ENCODE measurements around the gene AMD1.
"Not testable (repeated sequence)": the region's sequence is repeated elsewhere in the genome, so short reads cannot be mapped to it uniquely, and the experiment has no call there.

The AMD1 gene

GRCh38 chr6:110873981-110874879, at the start of gene AMD1:
Gene AMD1, plus strand, starts transcription at chr6:110874785. Its CDS starts 321 bp downstream, at chr6:110875106.
- peak; percentile 98 for DNase-seq (ENCODE audit: low spot score)

DNA sequence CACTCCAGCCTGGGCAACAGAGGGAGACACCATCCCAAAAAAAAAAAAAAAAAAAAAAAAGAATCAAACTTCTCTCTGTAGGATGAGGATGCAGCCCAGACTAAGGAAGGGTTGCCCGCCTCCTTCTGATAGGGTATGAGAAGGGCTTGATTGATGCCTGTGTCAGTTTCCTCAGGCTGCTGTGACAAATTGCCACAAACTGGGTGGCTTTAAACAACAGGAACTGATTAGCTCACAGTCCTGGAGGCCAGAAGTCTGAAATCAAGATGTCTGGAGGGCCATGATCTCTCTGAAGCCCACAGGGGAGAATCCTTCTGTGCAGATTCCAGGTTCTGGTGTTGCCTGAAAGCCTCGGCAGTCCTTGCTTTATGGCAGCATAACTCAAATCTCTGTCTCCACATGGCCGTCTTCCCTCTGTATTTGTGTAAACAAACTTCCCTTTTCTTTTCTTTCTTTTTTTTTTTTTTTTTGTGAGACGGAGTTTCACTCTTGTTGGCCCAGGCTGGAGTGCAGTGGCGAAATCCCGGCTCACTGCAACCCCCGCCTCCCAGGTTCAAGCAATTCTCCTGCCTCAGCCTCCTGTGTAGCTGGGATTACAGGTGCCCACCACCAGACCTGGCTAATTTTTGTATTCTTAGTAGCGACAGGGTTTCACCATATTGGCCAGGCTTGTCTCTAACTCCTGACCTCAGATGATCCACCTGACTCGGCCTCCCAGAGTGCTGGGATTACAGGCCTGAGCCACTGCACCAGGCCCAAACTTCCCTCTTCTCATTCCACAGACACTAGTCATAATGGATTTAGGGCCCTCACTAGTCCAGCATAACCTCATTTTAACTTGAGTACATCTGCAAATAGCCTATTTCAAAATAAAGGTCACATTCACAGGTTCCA, 48.1 kb upstream of the AMD1 start:
- DNase-seq (ENCODE audit: low spot score) = no peak

DNA sequence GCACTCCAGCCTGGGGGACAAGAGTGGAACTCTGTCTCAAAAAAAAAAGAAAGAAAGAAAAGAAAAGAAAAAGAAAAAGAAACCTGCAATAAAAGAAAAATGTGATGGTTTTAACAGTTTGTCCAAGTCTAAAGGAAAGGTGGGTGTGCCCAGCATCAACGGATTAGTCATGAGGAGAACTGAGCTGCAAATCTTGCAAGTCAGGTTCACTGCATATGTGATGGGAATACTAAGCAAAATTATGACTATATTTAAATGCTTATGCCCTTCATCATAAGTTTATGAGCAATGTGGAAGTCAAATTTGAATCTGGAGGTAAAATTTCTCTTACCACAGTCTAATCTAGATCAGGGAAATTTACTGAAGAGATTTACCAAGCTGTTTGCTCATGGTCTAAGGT, 46.2 kb upstream of the AMD1 start:
- DNase-seq (ENCODE audit: low spot score) = no peak

- DNase-seq (ENCODE audit: low spot score) = no peak
These were observed 43.2 kb upstream of the AMD1 start for GRCh38 chr6:110831405-110831804.

GRCh38 chr6:110833831-110834230, 40.8 kb upstream of the AMD1 start:
- DNase-seq (ENCODE audit: low spot score) = no peak

GRCh38 chr6:110835751-110836150, 38.8 kb upstream of the AMD1 start:
- DNase-seq (ENCODE audit: low spot score) = not testable (repeated sequence)

GRCh38 chr6:110841266-110841665, 33.3 kb upstream of the AMD1 start:
- DNase-seq (ENCODE audit: low spot score) = no peak

GRCh38 chr6:110849781-110850180, 24.8 kb upstream of the AMD1 start:
- no peak for DNase-seq (ENCODE audit: low spot score)

DNA sequence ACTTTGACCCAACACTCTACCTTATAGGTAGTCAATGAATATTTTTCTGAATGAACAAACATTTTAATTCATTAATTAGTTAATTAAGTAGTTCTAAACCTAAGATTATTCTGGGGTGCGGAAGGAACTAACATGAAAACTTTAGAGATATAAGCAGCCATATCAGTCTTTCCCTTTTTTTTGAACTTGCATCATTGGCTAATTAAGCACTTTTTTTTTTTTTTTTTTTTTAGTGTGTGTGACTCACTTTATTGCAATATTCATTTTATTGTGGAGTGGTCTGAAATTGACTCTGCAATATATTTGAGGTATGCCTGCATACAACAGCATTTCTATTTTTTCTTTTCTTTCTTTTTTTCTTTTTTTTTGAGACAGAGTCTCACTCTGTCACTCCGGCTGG, 21.8 kb upstream of the AMD1 start:
- no peak for DNase-seq (ENCODE audit: low spot score)

DNA sequence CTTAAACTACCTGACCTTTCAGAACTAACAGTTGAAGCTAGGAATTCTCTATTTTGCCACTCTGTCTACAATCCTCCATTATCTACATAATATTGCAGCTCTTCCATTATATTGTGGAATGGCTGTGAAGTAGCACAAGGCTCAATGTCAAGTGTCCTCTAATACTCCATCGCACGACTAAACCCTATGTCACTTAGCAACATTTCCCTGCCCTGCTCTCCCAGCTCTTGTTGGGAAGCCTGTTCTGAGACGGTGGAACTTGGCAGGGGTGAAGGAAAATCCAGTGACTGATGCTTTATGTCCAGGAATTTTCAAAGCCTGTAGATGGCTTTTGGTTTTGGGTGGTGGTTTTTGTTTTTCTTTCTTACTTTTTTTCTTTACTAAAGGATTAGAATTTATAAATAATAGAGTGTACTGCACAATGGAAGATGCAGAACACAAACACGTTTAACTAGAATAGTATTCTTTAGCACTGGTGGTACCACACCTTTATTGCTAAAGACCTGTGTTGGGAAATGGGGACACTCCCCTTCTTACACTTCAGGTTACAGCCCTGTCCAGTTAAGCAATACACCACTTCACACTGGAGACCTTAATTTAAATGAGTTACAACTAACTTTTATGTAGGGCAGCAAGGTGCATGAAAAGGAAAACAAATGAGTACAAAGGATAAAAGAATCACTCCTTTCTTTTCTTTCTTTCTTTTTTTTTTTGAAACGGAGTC, 20.7 kb upstream of the AMD1 start:
- no peak for DNase-seq (ENCODE audit: low spot score)

DNA sequence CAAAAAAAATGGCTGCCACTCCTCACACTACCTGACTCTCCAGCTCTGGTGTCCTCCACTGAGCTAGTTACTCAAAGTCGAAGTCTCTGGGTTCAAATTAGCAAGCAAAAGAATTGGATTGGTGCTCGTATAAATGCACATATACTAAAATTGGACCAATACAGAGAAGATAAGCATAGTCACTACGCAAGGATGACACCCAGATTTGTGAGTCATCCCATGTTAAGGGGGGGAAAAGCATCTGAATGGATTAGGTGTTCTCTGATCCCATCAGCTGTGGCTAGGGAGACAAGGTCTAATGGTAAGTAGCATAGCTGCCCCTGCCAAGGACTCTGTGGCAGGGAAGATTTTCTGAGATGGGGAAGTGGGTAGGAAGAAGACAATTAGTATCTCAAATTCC, 18.3 kb upstream of the AMD1 start:
- DNase-seq (ENCODE audit: low spot score) = no peak

DNA sequence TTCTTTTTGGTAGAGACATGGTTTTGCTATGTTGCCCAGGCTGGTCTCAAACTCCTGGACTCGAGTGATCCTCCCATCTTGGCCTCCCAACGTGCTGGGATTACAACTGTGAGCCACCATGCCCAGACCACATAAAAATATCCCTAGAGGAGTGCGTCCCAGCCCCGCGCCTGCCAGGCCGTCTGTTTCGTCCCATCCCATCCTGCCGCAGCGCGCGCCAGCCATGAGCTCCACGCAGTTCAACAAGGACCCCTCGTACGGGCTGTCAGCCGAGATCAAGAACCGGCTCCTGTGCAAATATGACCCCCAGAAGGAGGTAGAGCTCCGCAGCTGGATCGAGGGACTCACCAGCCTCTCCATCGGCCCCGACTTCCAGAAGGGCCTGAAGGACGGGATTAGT, 16.6 kb upstream of the AMD1 start:
- no peak for DNase-seq (ENCODE audit: low spot score)

GRCh38 chr6:110858562-110859214, 15.9 kb upstream of the AMD1 start:
- DNase-seq (ENCODE audit: low spot score) = no peak

DNA sequence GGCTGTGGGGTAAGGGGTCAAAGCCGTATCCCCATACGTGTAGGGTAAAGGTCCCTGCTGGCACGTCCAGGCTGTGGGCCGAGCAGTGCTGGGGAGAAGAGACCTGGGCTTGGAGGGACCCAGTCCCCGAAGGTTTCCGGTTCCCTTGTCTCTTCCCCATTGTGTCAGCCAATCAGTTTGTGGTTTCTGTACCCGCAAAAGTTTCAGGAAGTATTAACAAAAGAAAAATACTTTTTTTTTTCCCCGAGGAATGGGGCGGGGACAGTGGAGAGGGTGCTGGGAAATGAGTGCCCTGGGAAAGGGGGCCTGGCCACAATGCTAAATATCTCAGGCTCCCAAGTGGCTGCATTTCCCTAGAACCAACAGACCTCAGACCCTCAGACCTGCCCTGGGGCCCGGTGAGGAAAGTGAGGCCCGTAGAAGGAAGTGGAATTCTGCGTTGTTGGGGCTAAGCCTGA, 15.2 kb upstream of the AMD1 start:
- no peak for DNase-seq (ENCODE audit: low spot score)

DNA sequence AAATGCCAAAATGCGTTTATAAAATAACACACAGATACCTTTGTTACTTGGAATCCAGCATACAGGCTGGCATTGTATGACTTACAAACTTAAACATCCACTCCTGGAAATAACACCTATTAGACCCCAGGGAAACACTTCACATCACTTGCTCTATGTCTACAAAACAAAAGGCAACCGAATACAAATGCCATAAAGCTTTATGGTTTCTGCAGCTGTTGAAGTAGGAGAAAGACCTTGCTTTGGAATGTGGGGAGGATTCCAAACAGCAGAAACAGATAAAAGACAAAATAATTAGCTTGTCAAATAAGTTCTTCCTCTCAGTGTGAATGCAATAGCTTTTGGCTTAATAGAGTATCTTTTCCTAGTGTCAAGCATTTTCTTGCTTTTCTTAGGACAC, 9.8 kb upstream of the AMD1 start:
- DNase-seq (ENCODE audit: low spot score) = no peak

DNA sequence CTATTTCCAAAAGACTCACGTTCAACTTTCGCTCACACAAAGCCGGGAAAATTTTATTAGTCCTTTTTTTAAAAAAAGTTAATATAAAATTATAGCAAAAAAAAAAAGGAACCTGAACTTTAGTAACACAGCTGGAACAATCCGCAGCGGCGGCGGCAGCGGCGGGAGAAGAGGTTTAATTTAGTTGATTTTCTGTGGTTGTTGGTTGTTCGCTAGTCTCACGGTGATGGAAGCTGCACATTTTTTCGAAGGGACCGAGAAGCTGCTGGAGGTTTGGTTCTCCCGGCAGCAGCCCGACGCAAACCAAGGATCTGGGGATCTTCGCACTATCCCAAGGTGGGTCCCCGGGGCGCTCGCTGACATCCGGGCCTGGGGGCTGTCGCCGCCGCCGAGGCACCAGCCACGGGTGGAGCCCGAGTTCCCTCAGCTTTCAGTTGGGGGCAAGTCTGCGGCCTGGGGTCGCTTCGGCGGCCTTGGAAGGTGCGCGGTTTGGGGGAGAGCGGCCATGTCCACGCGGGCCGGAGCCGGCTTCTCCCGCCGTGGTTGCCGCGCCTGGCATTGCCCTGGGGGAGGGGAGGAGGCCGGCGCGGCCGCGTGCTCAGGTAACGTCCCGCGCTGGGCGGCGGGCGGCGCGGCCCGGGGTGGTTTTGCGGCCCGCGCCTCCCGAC, 429 bp downstream of the AMD1 start:
- peak; percentile 65 for DNase-seq (ENCODE audit: low spot score)

DNA sequence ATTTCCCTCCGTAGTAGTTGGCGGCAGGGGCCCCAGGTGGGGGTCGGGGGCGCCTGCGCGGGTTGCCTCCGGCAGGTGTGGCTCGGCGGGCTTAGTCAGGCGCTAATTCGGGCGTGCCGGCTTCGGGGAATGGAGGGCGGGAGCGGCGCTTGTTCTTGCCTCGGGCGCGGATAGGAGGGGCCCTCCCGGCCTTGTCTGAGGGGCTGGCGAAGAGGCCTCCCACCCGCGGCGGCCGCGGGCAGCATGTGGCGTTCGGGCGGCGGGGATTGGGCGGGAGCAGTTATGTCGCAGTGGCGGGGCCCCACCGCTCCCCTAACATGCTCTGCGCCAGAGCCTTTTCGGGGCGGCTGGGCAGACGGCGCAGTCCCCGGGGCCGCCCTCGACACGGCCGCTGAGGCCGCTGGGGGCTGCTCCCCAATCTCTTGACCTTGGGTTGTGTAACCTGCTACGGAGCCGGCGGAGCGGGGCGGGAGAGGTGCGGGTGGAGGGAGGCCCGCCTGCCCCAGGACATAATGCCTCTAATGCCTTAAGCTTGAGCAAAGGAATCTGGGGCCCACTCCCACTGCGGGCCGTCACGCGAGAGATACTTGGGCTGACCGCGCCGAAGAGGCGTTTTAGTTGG, 1.1 kb downstream of the AMD1 start:
- peak; percentile 62 for DNase-seq (ENCODE audit: low spot score)

DNA sequence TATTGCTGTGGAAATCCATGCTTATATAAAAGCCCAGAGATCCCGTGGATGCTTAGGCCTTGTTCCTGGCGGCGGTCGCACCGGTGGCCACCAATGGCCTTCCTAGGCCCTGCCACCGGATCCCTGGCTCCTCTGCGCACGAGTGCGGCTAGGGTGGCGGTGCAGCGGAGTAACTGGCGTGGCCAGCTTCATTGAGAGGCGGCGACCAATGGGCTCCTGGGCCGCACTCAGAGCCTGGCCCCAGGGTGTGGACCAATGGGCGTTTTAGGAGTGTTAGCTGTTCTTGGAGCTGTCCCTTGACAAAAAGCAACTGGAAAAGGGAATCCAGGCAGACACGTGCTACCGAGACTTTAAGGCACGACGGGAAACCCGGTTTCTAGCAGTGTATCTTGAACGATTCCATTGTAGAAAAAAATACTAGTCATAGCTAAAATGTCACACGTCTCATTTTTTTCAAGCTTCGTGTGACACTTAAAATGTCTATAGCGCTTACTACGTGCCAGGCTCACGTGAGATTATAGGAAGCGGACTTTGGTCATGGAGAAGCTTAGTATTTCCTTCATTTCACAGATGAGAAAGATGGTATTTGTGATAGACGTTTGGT, 1.7 kb downstream of the AMD1 start:
- peak; percentile 85 for DNase-seq (ENCODE audit: low spot score)

DNA sequence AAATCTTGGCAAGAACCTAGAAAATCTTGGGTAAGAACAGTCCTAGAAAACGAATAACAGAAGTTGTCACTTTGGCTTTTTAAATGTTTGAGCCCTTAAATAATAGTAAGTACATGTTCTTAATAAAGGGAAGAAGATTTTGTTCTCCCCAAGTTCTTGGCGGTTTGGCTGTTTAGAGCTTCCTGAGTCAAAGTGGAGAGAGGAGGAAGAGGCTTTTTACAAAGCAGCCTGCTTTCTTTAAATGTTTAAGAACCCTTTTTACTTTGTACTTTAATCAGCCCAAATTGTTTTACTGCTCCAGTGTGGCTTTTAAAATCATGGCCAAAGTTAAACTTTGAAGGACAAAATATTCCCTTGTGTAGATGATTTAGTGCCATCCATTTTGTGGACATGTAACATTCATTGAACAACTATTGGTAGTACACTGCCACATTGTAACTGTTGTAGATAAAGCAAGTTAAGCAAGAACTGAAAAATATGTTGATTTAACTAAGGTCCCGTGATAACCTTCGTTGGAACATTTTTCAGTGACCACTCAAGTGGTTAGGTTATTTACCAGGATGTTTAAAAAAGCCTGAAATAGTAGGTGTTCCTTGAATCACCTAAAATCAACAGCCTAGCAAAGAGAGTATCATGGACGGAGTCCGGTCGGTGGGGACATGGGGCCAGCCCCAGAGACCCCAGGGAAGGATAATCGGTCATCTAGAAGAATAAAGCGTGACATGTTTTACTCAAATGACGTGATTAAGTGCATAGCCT, 2.4 kb downstream of the AMD1 start:
- no peak for DNase-seq (ENCODE audit: low spot score)
